Measurements from ENCODE around the gene RUVBL1. TPM values are rescaled to one million over a fixed set of nuclear protein-coding genes. Genes with fewer than 3 reads are reported as not detected.

The RUVBL1 gene
- total and polyA plus RNA-seq, 2 of the 4 experiments (the other 2 are of a cell fraction), result 68.7 to 83.3 TPM

DNA sequence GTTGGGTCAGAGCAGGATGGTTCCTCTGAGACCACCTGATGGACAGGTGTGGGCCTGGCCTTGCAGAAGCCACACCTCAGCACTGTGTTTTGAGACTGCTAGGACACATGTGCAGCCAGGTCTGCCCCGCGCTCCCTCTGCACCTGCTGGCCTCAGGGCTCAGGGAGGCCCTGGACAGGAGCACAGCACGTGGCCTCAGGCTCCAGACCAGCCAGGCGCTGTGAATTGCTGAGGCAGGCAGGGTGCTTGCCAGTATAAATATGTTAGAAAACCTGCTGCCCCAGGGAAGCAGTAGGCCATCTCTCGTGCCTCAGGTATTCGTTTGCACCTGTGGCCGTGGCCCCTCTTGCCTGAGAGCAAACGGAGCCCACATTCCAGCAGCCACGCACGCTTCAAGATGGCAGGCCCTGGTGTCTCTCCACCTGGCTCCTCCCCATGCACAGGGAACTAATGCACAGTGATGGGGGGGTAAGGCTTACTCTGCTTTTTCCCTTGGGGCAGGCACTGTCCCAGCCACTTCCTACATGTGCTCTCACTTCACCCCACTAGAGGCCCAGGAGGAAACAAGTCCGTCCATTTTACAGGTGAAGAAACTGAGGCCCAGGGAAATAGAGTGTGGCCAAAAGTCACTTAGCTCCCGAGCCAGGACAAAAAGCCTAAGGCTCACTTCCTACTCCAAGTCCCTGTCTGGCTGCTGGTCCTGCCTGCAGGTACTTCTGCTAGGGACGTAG lies 51.0 kb downstream of the RUVBL1 start:
- H2BK15ac ChIP-seq (ENCODE audit: low read depth, low read length), result no peak overlapping the region
- BruUV-seq (replicated peaks), result no TSS peak
- H4K91ac ChIP-seq (ENCODE audit: insufficient read depth, low read depth, low read length), result no peak overlapping the region
- no peak overlapping the region for H3K14ac ChIP-seq (replicated peaks; ENCODE audit: low read depth, low read length)
- intact Hi-C loops (cut with micrococcal nuclease), result loop anchor here (10.0 kb wide), 1 partner anchor 62 kb away; no protein-coding TSS in a partner anchor
- H2AFZ ChIP-seq (replicated peaks; ENCODE audit: low read length, poor library complexity), result no peak overlapping the region
- H2AK5ac ChIP-seq (ENCODE audit: low read depth, low read length), result no peak overlapping the region
- DNase-seq, result no peak
- H3K27me3 ChIP-seq (ENCODE audit: control insufficient read depth, insufficient read depth, low read length), result no peaks in the 10 kb centered on the region
- no peak overlapping the region for H3K4me3 ChIP-seq (ENCODE audit: insufficient read depth, low read depth, low read length)
- POLR2A ChIA-PET (ENCODE audit: unreplicated experiment), result no interaction called here
- dilution Hi-C loops (cut with HindIII; ENCODE audit: low sequenced_read_pairs, unreplicated experiment), result no loop called here
- no peak overlapping the region for H3K27ac ChIP-seq (ENCODE audit: insufficient read depth, low read length)
- H2BK120ac ChIP-seq (ENCODE audit: low read depth, low read length), result no peak overlapping the region
- H3K9ac ChIP-seq (ENCODE audit: low read depth, low read length), result no peak overlapping the region
- H3K4ac ChIP-seq (ENCODE audit: low read depth, low read length), result no peak overlapping the region
- H3K36me3 ChIP-seq (ENCODE audit: control insufficient read depth, insufficient read depth, low read length), result peaks cover 54% of the 10 kb centered on the region
- H3K4me2 ChIP-seq (ENCODE audit: low read depth, low read length), result no peak overlapping the region
- H3K18ac ChIP-seq (ENCODE audit: low read depth, low read length), result no peak overlapping the region
- H3K23ac ChIP-seq (ENCODE audit: low read depth, low read length), result no peak overlapping the region
- CTCF ChIA-PET, result no interaction called here
- no peak overlapping the region for H2BK5ac ChIP-seq (ENCODE audit: low read depth, low read length, poor library complexity, severe bottlenecking)
- no peaks in the 10 kb centered on the region for H3K9me3 ChIP-seq (ENCODE audit: control insufficient read depth, insufficient read depth, low read length)
- WGBS, 2 experiments (ENCODE audit: extremely low coverage in 2 of 2, insufficient read length in 1 of 2), result 96% methylated on average over 5 of the region's 13 CpGs; no CpG with 5 or more reads in 1 of the 2 experiments
- no peaks in the 10 kb centered on the region; the same call in 1 of the 2 replicates for H3K9me1 ChIP-seq (ENCODE audit: insufficient read depth, low read length)
- no peak overlapping the region for H4K5ac ChIP-seq (ENCODE audit: low read depth, low read length)
- peaks cover 28 to 67% of the 10 kb centered on the region in 2 experiments for H3K79me1 ChIP-seq (ENCODE audit: low read depth in 1 of 2, low read length in 2 of 2)
- H3K56ac ChIP-seq (ENCODE audit: extremely low read depth, insufficient read depth, low read length), result no peak overlapping the region
- H3K4me1 ChIP-seq (ENCODE audit: control insufficient read depth, insufficient read depth, low read length), result peaks cover 13% of the 10 kb centered on the region
- H2AK9ac ChIP-seq (replicated peaks; ENCODE audit: low read depth, low read length, poor library complexity), result no peak overlapping the region
- H4K20me1 ChIP-seq (ENCODE audit: insufficient read depth, low read length), result peaks cover 73% of the 10 kb centered on the region
- no peak for ATAC-seq (ENCODE audit: low read depth)
- in situ Hi-C loops (cut with MboI; ENCODE audit: low sequenced_read_pairs), result loop anchor here (10.0 kb wide), 1 partner anchor 52 kb away; the partner anchor contains the start of gene RUVBL1
- H2BK20ac ChIP-seq (ENCODE audit: low read depth, low read length), result no peak overlapping the region
- H4K8ac ChIP-seq (ENCODE audit: low read depth in 2 of 2, low read length in 2 of 2), result no peak overlapping the region
- TF ChIP-seq BHLHE40 (IDR thresholded peaks at IDR 0.05; ENCODE audit: low read depth, low read length) (no peak), NFE2L2 (IDR thresholded peaks at IDR 0.05; ENCODE audit: low read depth, low read length) (no peak), ELK1 (IDR thresholded peaks at IDR 0.05; ENCODE audit: borderline replicate concordance, low read depth, low read length) (no peak), MXI1 (IDR thresholded peaks at IDR 0.05; ENCODE audit: borderline replicate concordance, low read depth, low read length) (no peak), CHD1 (IDR thresholded peaks at IDR 0.05; ENCODE audit: low read depth, low read length) (no peak), MAFK (IDR thresholded peaks at IDR 0.05; ENCODE audit: low read depth, low read length) (no peak), MAZ (IDR thresholded peaks at IDR 0.05; ENCODE audit: borderline replicate concordance, low read depth, low read length) (no peak), SMC3 (IDR thresholded peaks at IDR 0.05; ENCODE audit: low read depth, low read length) (no peak), CTCF (conservative IDR thresholded peaks at IDR 0.05; ENCODE audit: low read depth, low read length) (no peak), RFX5 (IDR thresholded peaks at IDR 0.05; ENCODE audit: low read depth, low read length) (no peak), POLR2A (IDR thresholded peaks at IDR 0.05; ENCODE audit: low read depth, low read length) (no peak), FOS (IDR thresholded peaks at IDR 0.05; ENCODE audit: low read depth, low read length) (no peak), RAD21 (IDR thresholded peaks at IDR 0.05; ENCODE audit: low read length) (no peak), CEBPB (IDR thresholded peaks at IDR 0.05; ENCODE audit: low read depth, low read length) (no peak), RCOR1 (IDR thresholded peaks at IDR 0.05; ENCODE audit: insufficient replicate concordance, low read length) (no peak)

All from IMR-90 (cell line).